Neural cell (in vitro differentiated cells): ENCODE results near the gene ATP11B.

Experiments used
- CTCF ChIP-seq: fragments of 450-650 bp; IDR thresholded peaks from 2 replicates; pipeline ENCODE4 v1.5.1; 2014; ENCODE audit warnings: antibody characterized with exemption, mild to moderate bottlenecking, moderate library complexity; ENCODE audit not compliant: poor library complexity, severe bottlenecking
- EP300 ChIP-seq: fragments of 450-650 bp; conservative IDR thresholded peaks from 2 replicates; pipeline ENCODE4 v1.6.1; 2014; ENCODE audit warnings: antibody characterized with exemption, mild to moderate bottlenecking, moderate library complexity; ENCODE audit not compliant: poor library complexity, severe bottlenecking
- EZH2 ChIP-seq: fragments of 200-600, 300-800 bp; shearing (Covaris generic), sonication (generic); IDR thresholded peaks from 2 replicates; pipeline ENCODE4 v1.6.1; 2014; ENCODE audit warnings: antibody characterized with exemption, low read length, borderline replicate concordance, mild to moderate bottlenecking; ENCODE audit not compliant: insufficient read depth, poor library complexity, severe bottlenecking
- REST ChIP-seq: IDR thresholded peaks from 2 replicates; pipeline ENCODE4 v1.6.1; 2012; ENCODE audit warnings: borderline replicate concordance
- SMC3 ChIP-seq: fragments of 450-650 bp; conservative IDR thresholded peaks from 2 replicates; pipeline ENCODE4 v1.6.1; 2014; ENCODE audit warnings: antibody characterized with exemption, mild to moderate bottlenecking, moderate library complexity; ENCODE audit not compliant: poor library complexity

- TF ChIP-seq CTCF (no peak), EP300 (no peak), SMC3 (no peak), REST (no peak), EZH2 (no peak)
Observed at GRCh38 chr3:182821221-182821981, 28.1 kb downstream of the ATP11B start.
